WTC11 (cell line): ENCODE data around the gene ZPBP.

Experiments used
- ATF3 ChIP-seq: sonication (generic); formaldehyde crosslinking; conservative IDR thresholded peaks from 2 replicates; pipeline ENCODE4 v1.8.1; 2022; ENCODE audit warnings: mild to moderate bottlenecking, missing genetic modification reagents
- CTCF ChIP-seq: fragments of 200-600 bp; IDR thresholded peaks from 2 replicates; pipeline ENCODE4 v1.8.0; 2022; ENCODE audit warnings: antibody characterized with exemption
- FOXJ3 ChIP-seq: sonication (generic); formaldehyde crosslinking; IDR thresholded peaks from 2 replicates; pipeline ENCODE4 v1.9.0; 2021; ENCODE audit warnings: missing genetic modification reagents, mild to moderate bottlenecking, borderline replicate concordance

- TF ChIP-seq CTCF (peak; percentile 50; the same call in 1 of the 2 replicates), FOXJ3 (CRISPR knock-in tag) (no peak), ATF3 (no peak)
Observed at GRCh38 chr7:50142425-50143017, 49.5 kb upstream of the ZPBP start.
